ENCODE data around the gene C10orf95.
"Not testable (repeated sequence)": the region's sequence is repeated elsewhere in the genome, so short reads cannot be mapped to it uniquely, and the experiment has no call there.

C10orf95 gene, protein sequence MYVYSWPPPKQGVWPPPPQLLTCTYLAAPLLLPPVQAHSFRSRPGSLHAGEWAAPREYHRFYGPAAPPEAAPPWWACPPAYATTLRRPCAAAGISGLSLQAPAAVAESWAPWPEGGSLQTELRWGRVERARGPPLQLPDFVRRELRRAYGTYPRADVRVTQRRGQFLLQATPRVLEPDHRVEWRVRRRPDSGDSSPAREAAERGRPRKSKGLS

DNA sequence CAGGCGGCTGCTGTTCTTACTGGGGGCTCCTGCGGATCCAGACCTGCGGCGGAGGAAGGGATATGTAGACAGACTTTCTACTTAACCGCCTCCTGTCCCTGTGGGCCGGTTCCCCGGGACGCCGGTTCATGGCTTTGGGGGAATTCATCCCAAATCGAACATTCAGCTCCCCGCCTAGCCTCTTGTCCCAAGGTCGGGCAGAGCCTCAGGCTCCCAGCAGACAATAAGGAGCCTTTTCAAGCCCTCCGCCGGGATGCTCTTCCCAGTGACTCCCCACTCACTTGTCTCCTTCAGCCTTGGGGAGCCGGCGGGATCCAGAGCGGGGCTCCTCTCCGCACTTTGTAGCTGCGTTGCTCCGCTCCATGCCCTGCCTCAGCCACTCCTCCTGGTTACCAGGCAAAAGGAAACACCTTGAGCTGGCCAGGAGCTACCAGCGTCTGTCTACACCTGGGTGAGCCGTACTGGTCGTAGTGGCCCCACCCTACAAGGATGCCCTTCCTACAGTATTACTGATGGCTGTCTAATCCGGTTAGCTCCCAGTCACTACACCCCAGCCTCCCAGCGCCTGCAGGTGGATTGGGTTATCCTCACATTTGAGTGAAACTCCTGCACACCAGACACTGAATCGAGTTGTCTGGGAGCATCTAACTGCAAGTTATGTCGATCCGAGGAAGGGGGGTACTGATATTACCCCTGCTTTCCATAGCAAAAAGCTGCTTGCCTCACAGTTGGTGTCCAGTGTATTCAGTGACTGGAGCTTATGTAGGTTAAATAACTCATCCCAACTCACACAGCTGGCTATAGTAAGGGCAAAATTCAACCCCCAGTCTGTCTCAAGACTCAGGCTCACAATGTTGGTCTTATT is at the start of gene C10orf95:
Gene C10orf95, minus strand, starts transcription at position 439 of the 865 bp plus-strand sequence. CDS start 450 bp downstream, outside the sequence.
- peak; percentile 88 for DNase-seq

DNA sequence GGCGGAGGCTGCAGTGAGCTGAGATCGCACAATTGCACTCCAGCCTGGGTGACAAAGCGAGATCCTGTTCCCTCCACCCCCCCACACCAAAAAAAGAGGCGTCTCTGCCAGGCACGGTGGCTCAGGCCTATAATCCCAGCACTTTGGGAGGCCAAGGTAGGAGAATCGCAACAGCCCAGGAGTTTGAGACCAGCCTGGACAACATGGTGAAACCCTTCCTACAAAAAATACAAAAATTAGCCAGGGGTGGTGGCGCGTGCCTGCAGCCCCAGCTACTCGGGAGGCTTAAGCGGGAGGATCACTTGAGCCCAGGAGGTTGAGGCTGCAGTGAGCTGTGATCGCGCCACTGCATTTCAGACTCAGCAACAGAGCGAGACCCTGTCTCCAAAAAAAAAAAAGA is 49.3 kb upstream of the C10orf95 start:
- not testable (repeated sequence) for DNase-seq

GRCh38 chr10:102499356-102499755 is 48.0 kb upstream of the C10orf95 start:
- no peak for DNase-seq

DNA sequence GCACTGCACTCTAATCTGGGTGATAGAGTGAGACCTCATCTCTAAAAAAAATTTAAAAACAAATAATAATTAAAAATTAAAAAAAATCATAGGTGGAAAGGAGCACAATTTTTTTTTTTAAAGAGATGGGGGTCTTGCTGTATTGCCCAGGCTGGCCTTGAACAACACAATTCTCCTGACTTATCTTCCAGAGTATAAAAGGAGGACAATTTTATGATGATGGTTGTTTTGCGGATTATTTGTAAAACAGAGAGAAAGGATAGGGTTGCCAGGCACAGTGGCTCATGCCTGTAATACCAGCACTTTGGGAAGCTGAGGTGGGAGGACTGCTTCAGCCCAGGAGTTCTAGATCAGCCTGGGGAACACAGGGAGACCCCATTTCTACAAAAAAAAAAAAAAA is 46.2 kb upstream of the C10orf95 start:
- DNase-seq: no peak

GRCh38 chr10:102493771-102494170 is 42.4 kb upstream of the C10orf95 start:
- no peak for DNase-seq

GRCh38 chr10:102492983-102493382 is 41.6 kb upstream of the C10orf95 start:
- DNase-seq: no peak

GRCh38 chr10:102492344-102492939 is 41.1 kb upstream of the C10orf95 start:
- no peak for DNase-seq

GRCh38 chr10:102491136-102491535 is 39.8 kb upstream of the C10orf95 start:
- no peak for DNase-seq

DNA sequence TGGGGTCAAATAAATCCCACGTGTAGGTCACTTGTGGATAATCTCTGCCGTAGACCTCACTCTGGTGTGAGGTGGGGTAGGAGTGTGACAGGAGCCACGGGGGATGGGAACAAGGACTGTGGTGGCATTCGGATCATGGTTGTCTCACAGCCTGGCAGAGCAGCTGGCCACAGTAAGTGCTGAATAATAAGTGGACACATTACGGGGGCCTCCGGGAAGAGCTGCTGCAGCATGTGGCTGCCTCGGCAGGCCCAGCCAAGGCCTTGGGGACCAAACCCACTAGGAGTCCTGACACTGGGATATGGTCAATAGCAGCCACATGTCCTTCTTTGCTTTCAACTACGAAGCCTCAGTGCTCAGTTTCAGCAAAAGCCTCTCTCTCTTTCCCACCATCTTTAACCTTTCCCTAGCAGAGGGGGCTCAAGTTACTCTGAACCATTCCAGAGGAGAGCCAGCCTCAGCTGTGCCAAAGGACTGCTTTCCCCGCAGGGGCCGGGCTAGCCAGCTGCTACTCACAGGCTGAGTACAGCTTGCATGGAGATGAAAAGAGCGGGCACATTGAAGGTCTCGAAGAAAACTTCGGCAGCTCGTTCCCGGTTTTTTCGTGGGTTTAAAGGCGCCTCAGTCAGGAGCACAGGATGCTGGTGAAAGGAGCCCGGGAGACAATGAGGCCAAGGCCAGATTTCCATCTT is 33.9 kb upstream of the C10orf95 start:
- DNase-seq: no peak

GRCh38 chr10:102484021-102484420 is 32.7 kb upstream of the C10orf95 start:
- DNase-seq: no peak

- no peak for DNase-seq
These were observed 29.1 kb upstream of the C10orf95 start for GRCh38 chr10:102480396-102480795.

- DNase-seq: no peak
These were observed 28.3 kb upstream of the C10orf95 start for GRCh38 chr10:102479651-102480050.

DNA sequence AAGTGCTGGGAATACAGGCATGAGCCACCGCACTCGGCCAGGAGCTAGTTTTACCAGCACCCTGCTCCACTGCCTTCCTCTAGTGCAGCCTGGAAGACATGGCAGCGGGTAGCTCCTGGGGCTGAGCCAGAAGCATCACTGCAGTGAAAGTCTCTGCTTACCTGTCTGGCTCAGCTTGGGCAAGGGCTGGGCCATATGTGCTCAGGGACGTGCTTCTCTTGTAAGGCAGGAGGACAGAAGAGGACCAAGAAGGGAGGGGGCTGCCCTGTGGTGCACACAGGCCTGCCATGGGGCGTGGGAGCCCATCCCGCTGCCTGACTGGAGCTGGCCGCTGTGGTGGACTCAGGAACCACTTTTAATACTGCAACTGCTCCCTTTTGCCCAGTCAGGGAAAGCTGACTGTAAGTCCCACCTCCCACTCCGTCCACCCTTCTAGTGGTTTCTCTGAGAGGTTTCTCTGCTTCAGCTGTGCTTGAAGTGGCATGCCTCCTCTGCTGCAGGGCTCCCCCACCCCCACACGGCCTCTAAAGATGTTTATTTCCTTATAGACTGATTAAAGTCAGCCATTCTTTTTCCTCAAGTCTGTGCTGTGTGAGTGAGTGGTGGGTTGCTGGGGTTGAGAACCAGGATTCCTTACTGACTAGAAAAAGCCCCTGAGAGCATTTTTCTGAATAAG is 25.3 kb upstream of the C10orf95 start:
- DNase-seq: no peak

DNA sequence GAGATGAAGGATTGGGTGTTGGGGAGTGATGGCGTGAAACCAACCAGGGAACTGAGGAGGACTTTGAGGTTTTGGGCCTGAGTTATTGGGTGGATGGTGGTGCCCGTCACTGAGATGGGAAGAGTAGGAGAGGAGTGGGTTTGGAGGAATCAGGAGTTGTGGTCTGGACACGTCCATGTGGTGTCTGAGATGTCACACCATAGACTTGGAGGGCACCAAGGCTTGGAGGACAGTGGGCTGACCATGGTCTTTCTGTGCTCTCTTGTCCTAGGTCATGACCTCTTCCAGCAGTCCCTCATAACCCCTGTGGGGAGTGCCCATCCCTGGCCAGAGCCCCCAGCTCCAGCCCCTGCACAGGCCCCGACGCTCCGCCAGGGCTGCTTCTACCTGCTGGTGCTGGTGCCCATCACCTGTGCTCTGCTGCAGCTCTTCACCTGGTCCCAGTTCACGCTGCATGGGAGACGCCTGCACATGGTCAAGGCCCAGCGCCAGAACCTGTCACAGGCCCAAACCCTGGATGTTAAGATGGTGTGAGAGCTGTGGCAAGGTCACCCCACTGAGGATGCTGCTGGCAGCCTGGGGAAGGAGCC is 24.2 kb upstream of the C10orf95 start:
- DNase-seq: no peak

DNA sequence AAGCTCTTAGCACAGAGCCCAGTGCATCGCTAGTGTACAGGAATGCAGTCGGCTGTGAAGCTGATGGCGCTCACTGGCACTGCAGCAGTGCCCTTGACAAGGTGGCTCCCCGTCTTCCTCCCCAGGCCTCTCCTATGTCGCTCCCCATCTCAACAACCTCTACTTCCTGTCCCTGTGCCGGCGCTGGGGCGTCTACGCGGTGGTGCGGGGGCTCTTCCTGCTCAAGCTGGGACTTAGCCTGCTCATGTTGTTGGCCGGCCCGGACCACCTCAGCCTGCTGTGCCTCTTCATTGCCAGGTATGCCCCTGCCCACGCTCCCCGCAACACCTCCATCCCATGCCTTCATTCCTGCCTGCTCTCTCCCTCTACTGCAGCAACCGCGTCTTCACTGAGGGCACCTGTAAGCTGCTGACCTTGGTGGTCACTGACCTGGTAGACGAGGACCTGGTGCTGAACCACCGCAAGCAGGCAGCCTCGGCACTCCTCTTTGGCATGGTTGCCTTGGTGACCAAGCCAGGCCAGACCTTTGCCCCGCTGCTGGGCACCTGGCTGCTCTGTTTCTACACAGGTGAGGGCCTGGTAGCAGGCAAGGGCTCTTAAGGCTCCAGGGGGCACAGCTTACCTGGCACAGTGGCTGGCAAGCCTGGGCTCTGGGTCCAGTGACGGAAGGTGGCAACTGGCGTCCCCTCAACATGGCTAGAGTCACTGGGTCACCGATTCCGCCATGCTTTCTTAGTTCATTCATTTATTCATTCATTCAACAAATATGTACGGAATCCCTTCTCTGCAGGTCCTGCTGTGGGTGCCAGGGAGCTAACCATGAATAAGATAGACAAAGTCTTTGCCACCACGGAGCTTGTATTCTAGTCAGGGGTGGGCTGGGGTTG is 22.3 kb upstream of the C10orf95 start:
- no peak for DNase-seq

DNA sequence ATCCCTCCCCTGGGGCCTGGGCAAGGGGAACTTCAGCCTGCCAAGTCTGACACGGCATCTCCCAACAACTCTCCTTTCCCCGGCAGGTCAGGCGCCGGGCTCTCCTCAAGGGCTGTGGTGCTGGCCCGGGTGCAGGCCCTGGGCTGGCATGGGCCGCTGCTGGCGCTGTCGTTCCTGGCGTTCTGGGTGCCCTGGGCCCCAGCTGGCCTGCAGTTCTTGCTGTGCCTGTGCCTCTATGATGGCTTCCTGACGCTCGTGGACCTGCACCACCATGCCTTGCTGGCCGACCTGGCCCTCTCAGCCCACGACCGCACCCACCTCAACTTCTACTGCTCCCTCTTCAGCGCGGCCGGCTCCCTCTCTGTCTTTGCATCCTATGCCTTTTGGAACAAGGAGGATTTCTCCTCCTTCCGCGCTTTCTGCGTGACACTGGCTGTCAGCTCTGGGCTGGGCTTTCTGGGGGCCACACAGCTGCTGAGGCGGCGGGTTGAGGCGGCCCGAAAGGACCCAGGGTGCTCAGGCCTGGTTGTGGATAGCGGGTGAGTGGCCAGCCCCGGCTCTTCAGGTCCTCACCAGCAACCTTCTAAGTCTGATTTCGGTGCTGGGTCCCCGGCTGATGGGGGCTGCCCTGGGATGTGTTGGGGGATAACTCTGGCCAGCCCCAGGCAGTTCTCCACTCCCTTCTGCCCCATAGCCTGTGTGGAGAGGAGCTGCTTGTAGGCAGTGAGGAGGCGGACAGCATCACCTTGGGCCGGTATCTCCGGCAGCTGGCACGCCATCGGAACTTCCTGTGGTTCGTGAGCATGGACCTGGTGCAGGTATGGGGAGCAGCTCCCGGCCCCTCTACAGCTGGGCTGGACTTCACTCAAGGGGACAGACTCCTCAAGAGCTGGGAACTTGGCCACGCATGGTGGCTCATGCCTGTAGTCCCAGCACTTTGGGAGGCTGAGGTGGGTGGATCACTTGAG is 19.5 kb upstream of the C10orf95 start:
- DNase-seq: no peak

- no peak for DNase-seq
These were observed 17.3 kb upstream of the C10orf95 start for GRCh38 chr10:102468683-102469082.

GRCh38 chr10:102467971-102468438 is 16.7 kb upstream of the C10orf95 start:
- DNase-seq: no peak

- DNase-seq: no peak
These were observed 16.0 kb upstream of the C10orf95 start for GRCh38 chr10:102467318-102467717.

DNA sequence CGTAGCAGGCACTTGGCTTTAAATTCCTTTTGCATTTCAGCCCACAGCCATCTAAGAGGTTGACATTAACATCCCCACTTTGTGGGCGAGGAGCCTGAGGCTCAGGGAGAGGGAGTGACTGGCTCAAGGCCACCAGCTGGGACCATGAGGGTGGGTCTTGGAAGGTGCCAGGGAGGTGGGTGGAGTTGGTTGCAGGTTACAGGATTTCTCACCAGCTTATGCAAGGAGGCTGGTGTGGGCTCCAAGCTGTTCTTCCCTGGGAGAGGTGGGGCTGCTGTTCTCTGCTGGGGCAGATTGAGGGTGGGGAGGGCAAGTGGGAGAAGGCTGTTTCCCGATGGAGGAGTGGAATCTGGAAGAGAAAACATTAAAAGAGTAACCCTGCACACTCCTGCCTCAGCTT is 14.1 kb upstream of the C10orf95 start:
- DNase-seq: peak; percentile 32

Measured in NCI-H82 (cell line).